Stimulated activated CD8-positive, alpha-beta memory T cell treated with anti-CD3 and anti-CD28 coated beads, Interleukin-4, amount 100 ng/mL, for 1 hour (primary cell): ENCODE results near the gene PRKG1.
"Not testable (repeated sequence)": the region's sequence is repeated elsewhere in the genome, so short reads cannot be mapped to it uniquely, and the experiment has no call there.

Source experiments
- DNase-seq, 2 donors: peaks; one replicate each; pipeline ENCODE4 v3.0.0-alpha.2; 2020; ENCODE audit warnings: low read depth in 2 of 2, low spot score in 1 of 2

The PRKG1 gene

DNA sequence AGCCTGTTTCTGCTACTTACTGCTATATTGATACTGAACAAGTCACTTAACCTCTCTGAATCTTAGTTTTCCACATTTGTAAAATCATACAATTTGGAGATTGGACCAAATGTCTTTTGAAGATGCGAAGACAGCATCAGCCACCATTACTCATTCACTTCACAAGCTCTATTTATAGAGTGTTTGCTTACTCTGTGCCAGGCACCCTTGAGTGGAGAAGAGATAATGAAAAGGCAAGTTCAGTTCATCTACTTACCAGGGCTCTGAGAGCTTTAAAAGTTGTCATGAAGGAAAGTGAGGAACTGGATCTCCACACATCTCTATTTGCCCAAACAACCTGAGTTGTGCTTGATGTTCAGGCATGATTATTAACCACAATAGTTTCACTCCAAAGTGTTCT lies 347.6 kb downstream of the PRKG1 start:
- DNase-seq: no peak

GRCh38 chr10:51422311-51423120 lies 348.2 kb downstream of the PRKG1 start:
- DNase-seq: no peak

GRCh38 chr10:51423121-51423452 lies 348.8 kb downstream of the PRKG1 start:
- no peak for DNase-seq

GRCh38 chr10:51425431-51425830 lies 351.1 kb downstream of the PRKG1 start:
- DNase-seq: no peak

GRCh38 chr10:51427758-51428157 lies 353.5 kb downstream of the PRKG1 start:
- DNase-seq: no peak

DNA sequence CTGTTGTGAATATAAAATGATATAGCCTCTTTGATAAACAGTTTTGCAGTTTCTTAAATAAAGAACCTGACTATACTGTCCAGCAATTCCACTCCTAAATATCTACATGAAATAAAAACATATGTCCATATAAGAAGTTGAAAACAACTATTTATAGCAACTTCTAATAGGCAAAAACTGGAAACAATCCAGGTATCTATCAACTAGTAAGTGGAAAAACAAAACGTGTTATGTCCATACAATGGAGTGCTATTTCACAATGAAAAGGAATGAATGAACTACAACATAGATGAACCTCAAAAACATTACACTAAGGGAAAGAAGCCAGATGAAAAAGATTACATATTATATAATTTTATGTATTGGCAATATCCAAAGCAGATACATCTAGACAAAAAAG lies 356.2 kb downstream of the PRKG1 start:
- no peak for DNase-seq

GRCh38 chr10:51433949-51434475 lies 359.7 kb downstream of the PRKG1 start:
- no peak for DNase-seq

DNA sequence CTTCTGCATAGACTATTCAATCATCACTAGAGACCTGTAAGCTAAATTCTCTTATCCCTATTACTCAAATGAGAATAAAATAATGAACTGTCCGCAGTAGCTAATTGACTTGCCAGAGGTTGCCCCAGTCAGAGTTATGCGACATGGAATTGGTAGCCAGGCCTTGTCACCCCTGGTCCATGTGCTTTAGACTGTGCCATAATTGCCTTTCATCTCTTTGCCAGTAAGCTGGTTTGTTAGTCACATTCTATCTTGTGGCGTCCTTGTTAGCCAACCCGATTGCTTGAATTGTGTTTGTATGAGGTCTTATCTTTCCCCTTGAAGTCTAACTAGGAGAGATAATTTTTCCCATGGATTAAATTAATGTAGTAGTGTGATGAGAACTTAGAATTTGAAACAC lies 362.5 kb downstream of the PRKG1 start:
- no peak for DNase-seq

DNA sequence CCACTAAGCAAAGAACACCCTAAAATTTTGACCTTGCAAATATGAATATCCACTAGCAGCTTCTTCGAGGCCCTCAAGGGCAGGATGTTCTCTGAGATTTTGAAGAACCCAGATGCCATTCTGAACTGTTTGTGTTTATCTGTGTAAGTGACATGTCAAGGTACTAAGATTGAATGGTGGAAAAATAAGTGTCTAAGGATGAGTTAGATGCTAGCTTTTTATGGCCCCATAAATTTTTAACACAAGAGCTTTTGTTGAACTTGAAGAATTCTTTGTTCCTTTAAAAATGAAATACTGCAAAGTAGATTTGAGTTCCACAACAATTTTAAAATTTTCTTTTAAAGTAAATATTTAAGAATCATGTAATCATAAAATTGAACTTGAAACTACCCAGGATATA lies 365.4 kb downstream of the PRKG1 start:
- DNase-seq: no peak

DNA sequence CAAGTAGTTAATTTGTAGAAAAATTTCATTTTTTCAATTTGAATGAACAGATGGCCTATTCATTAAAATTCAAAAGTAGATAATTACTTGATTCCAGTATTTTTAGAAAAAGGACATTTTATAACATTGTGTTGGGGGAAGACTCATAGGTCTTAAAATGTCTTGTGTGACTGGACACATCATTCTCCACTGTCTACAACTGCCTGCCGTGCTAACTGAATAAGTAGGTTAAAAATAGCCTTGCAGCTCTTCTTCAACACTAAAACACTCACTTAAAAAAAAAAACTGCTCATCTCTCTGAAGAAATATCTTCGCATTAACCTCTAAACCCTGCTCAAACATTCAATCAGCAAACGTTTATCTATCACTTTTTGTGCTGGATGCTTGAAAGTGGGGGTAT lies 371.3 kb downstream of the PRKG1 start:
- DNase-seq: no peak

GRCh38 chr10:51447119-51447518 lies 372.8 kb downstream of the PRKG1 start:
- no peak for DNase-seq

GRCh38 chr10:51455762-51456161 lies 381.5 kb downstream of the PRKG1 start:
- DNase-seq: not testable (repeated sequence)

DNA sequence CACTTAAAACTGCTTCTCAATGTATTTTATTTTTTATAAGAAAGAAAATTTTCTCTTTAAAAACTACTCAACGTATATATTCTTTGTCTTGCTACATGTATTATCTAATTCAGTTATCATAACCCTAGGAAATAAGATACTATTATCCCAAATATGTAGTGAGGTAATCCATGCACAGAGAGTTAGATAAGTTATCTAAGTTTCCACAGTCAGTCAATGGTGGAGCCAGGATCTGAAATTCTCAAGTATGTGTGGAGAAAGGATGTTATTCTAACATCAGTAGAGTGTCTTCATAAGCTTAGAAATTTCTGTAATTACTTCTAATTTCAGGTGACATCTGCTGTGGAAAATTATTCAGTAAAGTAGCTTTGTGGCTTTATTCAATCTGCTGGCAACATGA lies 385.2 kb downstream of the PRKG1 start:
- DNase-seq: no peak

GRCh38 chr10:51462076-51462779 lies 387.9 kb downstream of the PRKG1 start:
- no peak for DNase-seq

DNA sequence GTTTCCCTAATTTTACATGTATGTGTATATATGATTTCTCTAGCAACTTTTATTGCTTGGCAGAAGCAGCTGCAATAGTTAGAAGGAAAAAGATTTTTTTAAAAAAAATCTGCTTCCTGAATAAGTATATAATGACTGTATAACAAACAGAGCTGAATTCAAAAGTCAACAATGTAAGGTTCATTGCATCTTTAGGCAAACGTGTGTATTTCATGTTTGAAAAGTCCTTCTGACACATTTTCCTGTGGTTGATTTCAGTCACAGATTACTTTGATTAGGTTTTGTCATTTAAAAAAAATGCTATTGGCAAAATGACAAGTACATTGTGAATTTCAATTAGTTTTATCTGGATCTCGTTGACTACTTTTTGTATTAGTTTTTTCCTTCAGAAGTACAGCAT lies 394.1 kb downstream of the PRKG1 start:
- DNase-seq: no peak

DNA sequence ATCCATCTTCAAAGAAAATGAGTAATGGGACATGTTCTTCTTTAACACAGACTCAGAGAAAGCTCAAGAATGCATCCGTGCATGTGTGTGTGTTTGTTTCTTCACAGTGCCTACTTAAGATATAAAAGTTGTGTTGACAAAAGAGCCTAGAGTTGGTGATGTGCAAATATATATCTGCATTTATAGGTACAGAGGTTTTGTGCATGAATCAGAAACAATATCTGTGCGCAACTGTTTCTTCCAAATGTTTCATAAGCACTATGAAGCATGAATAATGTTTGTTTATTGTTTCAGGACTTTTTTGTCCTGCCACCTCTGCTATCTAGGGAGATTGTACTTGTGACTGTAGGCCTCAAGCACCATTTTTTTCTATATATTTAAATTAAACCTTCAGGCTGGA lies 395.4 kb downstream of the PRKG1 start:
- no peak for DNase-seq

DNA sequence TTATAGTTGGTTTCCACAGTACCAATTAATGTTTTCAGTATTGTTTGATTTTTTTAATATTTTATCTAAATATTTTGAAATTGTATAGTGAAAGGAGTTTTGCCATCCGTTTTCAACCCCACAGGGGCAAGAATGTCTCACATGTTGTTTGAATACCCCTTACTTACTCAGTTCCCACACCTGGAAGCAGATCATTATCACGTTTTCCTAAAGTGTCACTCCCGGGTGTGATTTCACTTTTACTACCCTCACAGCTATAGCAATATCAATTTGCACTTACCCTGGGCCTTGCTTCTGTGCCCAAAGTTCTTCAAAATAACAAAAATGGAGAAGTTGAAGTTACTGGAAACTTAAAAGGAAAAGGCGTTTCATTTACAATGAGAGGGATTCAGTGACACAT lies 397.0 kb downstream of the PRKG1 start:
- DNase-seq: no peak

GRCh38 chr10:51472154-51472553 lies 397.9 kb downstream of the PRKG1 start:
- DNase-seq: no peak

- DNase-seq: no peak
Measured at GRCh38 chr10:51479711-51480110, 405.4 kb downstream of the PRKG1 start.

DNA sequence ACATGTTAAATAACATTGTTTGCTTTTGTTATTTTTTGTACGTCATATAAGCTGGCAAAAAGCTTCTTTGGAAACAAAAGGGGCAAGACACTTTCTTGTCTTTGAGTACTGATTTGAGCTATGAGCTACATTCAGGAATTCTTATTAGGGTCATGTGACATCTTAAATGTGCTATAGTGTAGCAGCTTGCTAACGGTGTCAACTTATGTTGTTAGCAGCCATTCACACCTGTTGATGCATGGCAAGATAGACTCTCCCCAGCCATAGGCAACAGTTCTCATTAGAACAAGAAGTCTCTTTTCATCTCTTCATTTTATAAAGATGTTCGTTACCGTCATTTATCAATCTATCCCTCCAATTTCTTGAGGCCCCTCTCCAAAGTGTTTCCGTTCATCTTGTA lies 411.4 kb downstream of the PRKG1 start:
- DNase-seq: no peak

DNA sequence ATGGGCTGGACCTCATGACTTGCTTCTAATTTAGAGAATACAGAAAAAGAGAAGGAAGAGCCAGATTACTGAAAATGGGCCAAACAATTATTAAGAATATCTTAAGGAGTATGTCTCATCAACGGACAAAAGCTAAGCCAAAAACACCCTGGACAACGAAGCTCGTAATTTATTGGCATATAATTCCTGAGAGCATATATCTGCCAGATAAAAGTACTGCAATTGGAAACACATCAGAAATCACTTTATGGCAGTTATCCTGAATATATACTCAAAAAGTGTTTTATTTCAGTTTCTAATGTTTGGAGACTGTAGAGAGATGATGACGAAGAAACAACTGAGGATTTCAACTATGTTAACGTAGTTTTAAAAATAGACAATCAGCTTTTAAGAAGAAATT lies 413.3 kb downstream of the PRKG1 start:
- DNase-seq: no peak

- no peak for DNase-seq
Measured at GRCh38 chr10:51488766-51489408, 414.6 kb downstream of the PRKG1 start.
